ENCODE data around the gene ZDHHC8.

Gene ZDHHC8

DNA sequence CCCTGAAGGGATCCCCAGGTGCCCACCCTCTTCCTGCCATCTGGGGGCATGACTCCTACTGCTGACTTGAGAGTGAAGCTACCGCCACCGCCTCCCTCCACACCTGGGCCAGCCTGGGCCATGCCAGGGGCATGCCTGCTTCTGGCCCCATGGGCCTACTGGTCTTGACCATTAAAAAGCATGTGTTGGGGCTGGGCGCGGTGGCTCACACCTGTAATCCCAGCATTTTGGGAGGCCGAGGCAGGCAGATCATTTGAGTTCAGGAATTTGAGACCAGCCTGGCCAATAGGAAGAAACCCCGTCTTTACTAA lies 56.9 kb downstream of the ZDHHC8 start:
- in situ Hi-C loops (cut with HindIII; ENCODE audit: low sequenced_read_pairs) = no loop called here
- H3K4me3 ChIP-seq (ENCODE audit: low read depth, low read length) = no peak overlapping the region
- no peak for DNase-seq (ENCODE audit: low read depth)
- TF ChIP-seq, protein P1, sequence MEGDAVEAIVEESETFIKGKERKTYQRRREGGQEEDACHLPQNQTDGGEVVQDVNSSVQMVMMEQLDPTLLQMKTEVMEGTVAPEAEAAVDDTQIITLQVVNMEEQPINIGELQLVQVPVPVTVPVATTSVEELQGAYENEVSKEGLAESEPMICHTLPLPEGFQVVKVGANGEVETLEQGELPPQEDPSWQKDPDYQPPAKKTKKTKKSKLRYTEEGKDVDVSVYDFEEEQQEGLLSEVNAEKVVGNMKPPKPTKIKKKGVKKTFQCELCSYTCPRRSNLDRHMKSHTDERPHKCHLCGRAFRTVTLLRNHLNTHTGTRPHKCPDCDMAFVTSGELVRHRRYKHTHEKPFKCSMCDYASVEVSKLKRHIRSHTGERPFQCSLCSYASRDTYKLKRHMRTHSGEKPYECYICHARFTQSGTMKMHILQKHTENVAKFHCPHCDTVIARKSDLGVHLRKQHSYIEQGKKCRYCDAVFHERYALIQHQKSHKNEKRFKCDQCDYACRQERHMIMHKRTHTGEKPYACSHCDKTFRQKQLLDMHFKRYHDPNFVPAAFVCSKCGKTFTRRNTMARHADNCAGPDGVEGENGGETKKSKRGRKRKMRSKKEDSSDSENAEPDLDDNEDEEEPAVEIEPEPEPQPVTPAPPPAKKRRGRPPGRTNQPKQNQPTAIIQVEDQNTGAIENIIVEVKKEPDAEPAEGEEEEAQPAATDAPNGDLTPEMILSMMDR (IDR thresholded peaks at IDR 0.05; ENCODE audit: low read depth, low read length, missing control alignments) = no peak

- H3K4me3 ChIP-seq (ENCODE audit: low read depth, low read length) = no peak overlapping the region
- in situ Hi-C loops (cut with HindIII; ENCODE audit: low sequenced_read_pairs) = no loop called here
- no peak for DNase-seq (ENCODE audit: low read depth)
- TF ChIP-seq, protein P1 (IDR thresholded peaks at IDR 0.05; ENCODE audit: low read depth, low read length, missing control alignments) = no peak
Measured at GRCh38 chr22:20191000-20191515, 59.5 kb downstream of the ZDHHC8 start.

GRCh38 chr22:20191803-20192202 lies 60.2 kb downstream of the ZDHHC8 start:
- TF ChIP-seq, protein P1 (IDR thresholded peaks at IDR 0.05; ENCODE audit: low read depth, low read length, missing control alignments) = no peak
- DNase-seq (ENCODE audit: low read depth) = no peak
- no peak overlapping the region for H3K4me3 ChIP-seq (ENCODE audit: low read depth, low read length)
- in situ Hi-C loops (cut with HindIII; ENCODE audit: low sequenced_read_pairs) = no loop called here

DNA sequence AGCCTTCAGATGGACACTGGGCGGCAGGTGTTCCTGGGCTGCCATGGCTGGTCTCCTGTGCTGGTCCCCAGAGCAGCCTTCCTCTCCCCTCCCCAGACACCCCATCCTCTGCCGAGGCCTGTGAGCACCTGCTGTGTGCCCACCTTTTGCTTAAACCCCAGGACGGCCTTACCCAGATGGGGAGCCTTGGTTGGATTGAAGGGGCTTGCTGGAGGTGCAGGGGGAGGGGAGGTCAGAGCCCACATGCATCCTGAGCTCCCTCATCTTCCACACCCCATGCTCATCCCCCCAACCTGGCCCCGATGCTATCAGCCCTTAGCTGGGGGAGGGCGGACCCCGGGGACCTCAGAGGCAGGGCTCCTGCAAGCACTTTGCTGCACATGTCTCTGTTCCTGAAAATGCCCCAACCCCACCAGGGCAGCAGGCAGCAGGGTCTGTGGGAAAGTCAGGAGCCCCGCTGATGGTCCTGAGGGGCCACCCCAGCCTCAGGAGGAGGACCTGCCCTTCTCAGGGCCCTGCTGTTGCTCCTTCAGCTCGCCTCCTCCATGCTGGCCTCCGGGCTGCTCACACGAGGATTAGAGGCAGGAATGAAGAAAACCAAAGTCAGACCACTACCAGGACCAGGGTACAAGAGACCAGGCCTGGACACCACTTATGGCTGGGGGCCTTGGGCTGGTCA lies 60.8 kb downstream of the ZDHHC8 start:
- DNase-seq (ENCODE audit: low read depth) = no peak
- H3K4me3 ChIP-seq (ENCODE audit: low read depth, low read length) = no peak overlapping the region
- TF ChIP-seq, protein P1 (IDR thresholded peaks at IDR 0.05; ENCODE audit: low read depth, low read length, missing control alignments) = no peak
- in situ Hi-C loops (cut with HindIII; ENCODE audit: low sequenced_read_pairs) = no loop called here

DNA sequence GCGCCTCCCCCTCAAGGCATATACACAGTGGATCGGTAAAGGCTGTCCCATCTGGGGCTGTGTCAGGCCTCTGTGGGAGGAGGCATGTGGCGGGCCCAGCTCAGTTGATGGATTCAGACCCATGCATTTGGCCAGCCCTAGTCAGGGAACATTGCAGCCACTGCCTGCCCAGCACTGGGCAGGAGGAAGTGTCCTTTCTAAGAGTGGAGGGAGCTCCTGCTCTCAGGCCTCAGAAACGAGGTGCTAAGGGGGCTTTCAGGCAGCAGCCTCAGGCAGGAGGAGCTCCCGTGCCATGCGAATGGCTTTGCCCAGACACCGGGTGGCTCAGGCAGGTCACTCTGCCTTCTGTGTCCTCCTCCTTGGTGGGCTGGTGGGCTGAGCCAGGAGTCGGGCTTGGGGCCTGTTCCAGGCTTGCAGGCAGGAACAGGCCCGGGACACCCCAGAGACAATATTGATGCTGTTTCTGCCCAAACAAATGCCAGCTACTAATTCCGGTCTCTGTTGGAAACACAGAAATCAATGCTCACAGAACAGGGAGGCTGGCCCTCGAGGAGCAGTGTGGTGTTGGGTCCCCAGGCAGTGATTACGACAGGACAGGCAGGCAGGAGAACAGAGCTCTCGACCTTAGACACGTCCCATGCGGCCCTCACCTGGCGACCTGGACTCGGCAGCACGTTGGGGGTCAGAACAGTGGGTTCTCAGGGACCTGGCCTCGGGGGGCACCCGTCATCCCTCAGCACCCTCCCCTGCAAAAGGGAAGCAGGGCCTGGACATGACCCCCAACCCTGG lies 61.6 kb downstream of the ZDHHC8 start:
- in situ Hi-C loops (cut with HindIII; ENCODE audit: low sequenced_read_pairs) = no loop called here
- H3K4me3 ChIP-seq (ENCODE audit: low read depth, low read length) = no peak overlapping the region
- TF ChIP-seq, protein P1 (IDR thresholded peaks at IDR 0.05; ENCODE audit: low read depth, low read length, missing control alignments) = no peak
- DNase-seq (ENCODE audit: low read depth) = no peak

DNA sequence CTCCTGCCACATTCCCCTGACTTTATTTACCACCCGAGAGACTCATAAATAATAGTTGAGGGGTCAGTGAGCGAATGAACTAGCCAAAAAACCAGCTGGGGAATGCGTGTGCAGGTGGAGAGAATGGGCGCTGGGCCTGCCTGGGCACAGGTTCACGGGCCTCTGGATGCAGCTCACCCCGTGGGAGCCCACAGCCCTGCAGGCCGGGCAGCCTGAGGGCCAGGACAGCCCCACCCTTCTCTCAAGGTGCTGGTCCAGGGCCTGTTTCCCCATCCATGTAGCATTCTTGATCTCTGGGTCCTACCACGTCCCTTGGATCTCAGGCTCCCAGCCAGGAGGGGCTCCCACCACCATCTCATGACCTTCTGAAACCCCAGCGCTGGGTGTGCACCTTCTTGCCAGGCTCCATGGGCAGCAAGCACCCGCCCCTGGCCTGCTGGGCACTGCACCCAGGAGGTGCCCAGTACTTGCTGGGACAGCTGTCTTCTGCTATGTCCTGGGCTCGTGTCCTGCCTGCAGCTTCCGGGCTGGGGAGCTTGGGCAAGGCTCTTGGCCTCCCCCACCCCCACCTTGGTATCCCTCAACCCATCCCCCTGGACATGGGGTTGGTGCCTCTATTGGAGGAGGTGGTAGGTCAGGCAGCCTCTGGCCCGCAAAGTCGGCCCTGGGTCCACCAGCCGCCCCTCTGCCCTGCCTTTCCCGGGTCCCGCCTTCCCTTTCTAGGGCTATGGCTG lies 62.3 kb downstream of the ZDHHC8 start:
- in situ Hi-C loops (cut with HindIII; ENCODE audit: low sequenced_read_pairs) = no loop called here
- DNase-seq (ENCODE audit: low read depth) = no peak
- TF ChIP-seq, protein P1 (IDR thresholded peaks at IDR 0.05; ENCODE audit: low read depth, low read length, missing control alignments) = no peak
- no peak overlapping the region for H3K4me3 ChIP-seq (ENCODE audit: low read depth, low read length)
